Right hindlimb (tissue), 1 donor: ENCODE data around the gene LHX8.
A peak's percentile ranks its signal among the peaks of the same experiment; 100 is the strongest.
"Not testable (repeated sequence)": the region's sequence is repeated elsewhere in the genome, so short reads cannot be mapped to it uniquely, and the experiment has no call there.

ENCODE experiments used
- DNase-seq: peaks from one replicate; pipeline ENCODE4 v3.0.0-alpha.2; 2018

Gene LHX8

DNA sequence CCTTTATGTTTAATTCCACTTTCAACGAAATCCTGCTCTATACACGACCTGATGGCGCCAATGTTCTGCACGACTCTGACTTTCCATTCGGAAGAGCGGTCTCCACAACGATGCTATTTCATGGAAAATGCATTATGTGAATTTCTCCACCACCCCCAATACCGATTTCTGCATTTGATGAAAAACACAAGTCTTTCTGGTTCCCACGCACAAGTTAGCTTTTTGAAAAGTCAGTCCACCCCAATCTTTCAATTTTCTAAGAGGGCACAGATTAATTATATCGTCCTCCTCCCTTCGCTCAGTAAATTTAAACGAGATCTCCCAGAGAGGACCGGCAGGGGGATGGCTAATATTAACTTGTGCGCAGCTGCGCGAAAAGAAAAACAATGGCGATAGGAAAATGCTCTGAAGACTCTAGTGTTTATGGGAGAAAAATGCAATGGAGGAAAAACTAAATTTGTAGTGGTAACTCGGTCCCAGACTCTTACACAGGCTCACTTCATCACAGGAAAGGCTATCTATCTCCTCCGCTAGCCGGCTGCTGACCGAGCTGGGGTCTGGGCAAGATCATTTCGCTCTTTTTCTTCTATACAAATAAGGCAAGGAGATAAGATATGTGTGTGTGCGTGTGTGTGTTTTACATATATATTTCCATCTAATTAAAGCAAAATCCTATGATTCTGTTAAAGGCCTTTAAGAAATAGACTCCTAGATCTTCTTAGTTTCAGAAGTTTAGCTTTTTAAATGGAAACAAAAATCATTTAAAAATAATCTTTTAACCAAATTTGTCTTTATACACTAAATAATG lies 1.2 kb upstream of the LHX8 start:
- peak; percentile 27 for DNase-seq

DNA sequence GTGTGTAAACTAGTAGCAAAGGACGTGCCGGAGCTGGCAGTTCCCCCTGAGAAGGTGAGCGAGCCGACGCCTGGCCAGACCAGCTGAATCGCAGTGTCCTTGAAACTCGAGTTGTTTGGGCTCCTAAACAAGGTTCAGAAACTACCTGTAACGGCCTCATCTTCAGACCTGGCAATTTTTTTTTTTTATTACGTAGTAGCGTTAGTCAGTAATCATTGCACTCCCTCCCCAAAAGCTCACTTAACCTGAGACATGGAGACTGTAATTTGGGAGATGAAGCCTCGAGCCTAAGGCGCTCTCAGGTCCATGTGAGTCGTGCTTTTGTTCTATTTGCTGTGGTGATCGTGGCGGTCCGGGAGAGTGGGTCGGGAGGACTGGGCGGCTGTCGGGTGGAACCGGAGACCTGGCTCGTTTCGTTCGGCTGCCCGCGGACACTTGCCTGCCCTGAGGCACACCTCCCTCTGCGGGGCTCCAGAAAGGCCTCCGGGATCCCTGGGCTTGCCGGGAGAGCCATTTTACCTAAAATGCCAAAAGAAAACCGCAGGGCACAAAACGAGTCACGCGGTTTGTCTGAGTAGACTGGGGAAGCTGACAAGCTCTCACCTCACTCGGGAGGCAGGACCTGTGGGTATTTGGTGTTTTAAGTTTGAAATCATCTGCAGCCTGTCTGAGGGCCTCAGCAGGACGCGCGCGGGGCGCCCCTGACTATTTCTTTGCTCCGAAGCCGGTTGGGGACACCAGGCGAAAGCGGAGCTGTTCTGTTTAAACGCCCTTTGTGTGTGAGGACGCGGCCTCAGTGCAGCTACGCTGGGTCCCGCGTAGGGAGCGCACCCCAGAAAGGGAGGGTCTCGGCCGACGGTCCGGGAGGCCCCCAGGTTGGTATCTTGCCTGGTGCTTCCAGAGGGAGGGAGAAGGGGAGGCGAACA lies 722 bp downstream of the LHX8 start:
- DNase-seq = peak; percentile 43

DNA sequence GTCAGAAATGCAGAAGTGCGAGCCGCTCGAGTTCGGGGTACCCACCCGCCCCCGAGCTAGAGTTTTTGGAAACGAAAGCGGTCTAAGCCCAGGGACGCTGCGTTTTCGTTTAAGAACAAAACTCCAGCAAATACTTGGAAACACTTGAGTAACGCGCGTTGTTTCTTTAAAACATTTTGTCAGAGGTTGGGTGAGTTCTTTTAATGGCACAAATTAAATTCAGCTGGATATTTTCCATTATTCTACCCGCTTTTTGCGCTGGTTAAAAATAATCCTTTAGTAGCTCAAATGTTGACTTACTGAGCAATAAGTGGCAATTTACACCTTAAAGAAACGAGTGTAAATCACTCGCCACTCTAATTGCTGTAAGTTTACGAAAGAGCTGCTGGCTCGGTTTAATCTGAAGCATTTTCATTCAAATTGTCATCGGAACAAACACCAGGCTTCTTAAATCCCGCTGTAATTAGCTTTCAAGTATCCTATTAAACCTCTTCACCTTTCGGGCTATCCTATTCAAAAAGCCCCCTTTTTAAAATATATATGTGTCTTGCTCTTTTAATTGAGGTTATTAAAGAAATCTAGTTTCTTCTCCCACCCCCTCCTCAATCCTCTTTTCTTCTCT lies 1.5 kb downstream of the LHX8 start:
- peak; percentile 21 for DNase-seq

DNA sequence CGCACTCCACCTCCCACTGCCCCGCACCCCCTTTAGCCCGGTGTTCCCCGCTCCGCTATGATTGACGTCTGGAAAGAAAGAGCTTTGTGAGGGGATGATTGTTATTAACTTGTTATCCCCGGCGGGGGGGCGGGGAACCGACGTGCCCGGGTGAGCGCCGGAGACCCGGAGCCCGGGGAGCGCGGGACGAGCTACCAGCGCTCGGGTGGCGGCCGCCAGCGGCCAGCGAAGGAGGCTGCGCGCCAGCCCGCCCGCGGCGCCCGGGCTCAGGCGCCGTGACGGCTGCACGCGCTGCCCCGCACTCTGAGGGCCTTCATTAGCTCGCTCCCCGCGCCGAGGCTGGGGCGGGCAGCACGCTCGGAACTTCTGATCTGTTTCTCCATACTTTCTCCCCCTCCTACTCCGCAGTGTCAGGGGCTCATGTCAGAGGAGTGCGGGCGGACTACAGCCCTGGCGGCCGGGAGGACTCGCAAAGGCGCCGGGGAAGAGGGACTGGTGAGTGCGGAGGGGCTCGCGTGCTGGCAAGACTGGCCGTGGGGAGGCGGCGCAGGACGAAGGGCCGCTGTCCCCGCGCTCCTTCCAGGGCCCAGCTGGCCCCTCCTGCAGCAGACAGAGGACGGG lies 2.1 kb downstream of the LHX8 start:
- DNase-seq = peak; percentile 33

GRCh38 chr1:75136921-75137641 lies 2.9 kb downstream of the LHX8 start:
- peak; percentile 26 for DNase-seq

- DNase-seq = no peak
Measured at GRCh38 chr1:75152092-75152491, 17.9 kb downstream of the LHX8 start.

DNA sequence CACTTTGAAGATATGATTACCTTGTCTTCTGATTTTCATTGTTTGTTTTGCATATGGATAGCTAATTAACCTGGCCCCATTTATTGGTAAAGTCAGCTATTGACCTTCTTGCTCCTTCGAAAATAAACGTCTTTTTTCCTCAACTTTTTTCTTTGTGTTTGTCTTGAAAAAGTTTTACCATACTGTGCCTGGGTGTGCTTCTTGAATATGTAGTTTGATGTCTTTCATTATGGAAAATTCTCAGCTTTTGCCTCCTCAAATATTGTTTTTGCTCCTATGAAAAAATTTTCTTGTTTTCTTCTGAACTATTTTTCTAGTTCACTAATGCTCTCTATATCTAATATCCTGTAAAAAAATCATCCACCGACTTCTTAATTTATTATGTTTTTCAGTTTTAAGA lies 25.0 kb downstream of the LHX8 start:
- DNase-seq = no peak

- DNase-seq = no peak
Measured at GRCh38 chr1:75165264-75165663, 31.1 kb downstream of the LHX8 start.

DNA sequence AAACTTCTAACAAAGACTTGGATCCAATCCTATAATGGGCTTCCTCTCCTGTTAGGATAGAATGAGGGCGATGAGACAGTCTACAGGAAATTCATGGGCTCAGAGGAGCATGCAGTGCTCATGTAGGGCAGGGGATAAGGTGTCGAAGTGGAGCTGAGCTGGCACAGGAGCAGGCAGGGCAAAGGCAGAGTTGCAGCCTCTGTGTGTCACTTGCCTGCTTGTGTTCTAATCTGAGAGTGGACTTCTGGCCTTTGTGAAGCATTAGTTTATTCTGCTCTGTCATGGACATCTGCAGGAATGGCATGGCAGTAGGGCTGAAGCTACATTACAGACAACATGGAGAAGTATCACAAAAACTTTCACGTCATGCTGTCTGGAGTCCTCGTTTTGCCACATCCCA lies 32.6 kb downstream of the LHX8 start:
- no peak for DNase-seq

DNA sequence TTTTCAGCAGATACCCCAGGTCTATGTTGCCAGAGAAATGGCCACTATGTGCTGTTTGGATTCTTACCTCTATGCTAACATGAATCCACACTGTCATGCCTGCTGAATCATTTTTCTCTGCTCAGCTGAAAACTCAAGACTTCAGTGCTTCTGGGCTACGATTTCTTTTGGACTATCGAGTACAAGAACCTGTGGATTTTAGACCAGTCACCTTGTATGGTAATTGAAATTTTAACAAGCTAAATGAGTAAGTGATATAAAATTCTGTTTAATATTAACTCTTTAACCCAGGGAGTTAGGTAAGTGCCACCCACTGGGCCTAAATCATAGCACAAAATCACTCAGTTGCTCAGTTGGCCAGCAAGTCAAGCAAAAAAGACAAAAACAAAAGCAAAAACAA lies 35.8 kb downstream of the LHX8 start:
- DNase-seq = no peak

DNA sequence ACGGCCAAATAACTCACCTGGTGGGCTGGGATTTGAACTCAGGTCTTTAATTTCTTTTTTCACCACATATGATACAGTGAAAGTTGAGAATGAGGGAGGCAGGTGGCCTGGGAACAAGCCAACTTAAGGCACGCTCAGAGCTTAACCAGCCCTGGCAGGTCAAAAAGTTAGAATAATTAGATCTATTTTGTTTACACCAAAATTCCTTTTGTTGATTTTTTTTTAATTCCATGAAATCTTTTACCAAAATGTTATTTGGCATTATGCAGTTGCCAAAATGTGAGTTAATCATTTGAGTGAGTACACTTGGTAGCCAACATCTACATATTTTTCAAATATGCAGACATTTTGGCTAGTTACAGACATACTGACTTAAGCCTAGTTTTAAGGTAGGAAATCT lies 36.8 kb downstream of the LHX8 start:
- DNase-seq = no peak

GRCh38 chr1:75171876-75172275 lies 37.7 kb downstream of the LHX8 start:
- DNase-seq = no peak

- DNase-seq = peak; percentile 56
Measured at GRCh38 chr1:75172556-75172955, 38.4 kb downstream of the LHX8 start.

DNA sequence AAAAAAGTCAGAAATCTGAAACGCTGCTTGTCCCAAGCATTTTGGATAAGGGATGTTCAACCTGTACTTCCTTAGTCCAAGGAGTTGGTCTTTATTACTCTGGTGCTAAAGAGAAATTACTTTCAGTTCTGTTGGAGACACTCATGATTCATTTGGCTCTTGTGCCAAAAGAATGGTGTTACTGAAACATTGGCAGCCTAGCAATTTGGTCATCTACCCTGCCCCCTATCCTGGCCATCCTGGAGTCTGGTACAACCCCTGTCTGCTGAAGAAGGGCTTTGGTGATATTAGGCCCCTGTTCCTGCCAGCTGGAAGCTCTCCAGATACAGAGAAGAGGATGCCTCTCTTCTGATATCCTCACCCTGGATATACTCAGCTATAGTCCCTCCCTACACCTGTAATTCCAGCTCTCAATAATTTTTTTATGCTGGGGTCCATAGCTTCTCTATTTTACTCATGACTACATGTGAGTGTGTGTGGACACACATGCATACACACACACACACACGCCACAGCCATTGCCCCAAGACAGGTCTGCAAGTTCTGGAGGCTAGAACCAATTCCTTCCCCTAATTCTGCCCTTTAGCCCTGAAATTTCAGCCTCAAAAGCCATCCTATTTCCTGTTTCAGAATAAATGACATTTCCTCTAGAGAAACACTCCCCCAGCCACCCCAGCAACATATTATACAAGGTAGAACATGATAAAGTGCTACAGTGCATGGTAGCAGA lies 40.0 kb downstream of the LHX8 start:
- no peak for DNase-seq

DNA sequence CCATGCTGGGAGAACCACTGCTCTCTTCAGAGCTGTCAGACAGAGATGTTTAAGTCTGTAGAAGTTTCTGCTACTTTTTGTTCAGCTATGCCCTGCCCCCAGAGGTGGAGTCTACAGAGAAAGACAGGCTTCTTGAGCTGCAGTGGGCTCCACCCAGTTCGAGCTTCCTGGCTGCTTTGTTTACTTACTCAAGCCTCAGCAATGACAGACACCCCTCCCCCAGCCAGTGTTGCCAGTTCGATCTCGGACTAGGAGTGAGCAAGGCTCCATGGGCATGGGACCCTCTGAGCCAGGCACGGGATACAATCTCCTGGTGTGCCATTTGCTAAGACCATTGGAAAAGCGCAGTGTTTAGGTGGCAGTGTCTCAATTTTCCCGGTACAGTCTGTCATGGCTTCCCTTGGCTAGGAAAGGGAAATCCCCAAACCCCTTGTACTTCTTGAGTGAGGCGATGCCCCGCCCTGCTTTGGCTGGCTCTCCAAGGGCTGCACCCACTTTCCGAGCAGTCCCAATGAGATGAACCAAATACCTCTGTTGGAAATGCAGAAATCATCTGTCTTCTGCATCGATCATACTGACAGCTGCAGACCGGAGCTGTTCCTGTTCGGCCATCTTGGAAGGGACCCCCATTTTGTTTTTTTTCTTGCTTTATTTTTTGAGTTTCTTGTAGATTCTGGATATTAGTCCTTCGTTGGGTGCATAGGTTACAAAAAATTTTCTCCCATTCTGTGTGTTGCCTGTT lies 47.2 kb downstream of the LHX8 start:
- not testable (repeated sequence) for DNase-seq

DNA sequence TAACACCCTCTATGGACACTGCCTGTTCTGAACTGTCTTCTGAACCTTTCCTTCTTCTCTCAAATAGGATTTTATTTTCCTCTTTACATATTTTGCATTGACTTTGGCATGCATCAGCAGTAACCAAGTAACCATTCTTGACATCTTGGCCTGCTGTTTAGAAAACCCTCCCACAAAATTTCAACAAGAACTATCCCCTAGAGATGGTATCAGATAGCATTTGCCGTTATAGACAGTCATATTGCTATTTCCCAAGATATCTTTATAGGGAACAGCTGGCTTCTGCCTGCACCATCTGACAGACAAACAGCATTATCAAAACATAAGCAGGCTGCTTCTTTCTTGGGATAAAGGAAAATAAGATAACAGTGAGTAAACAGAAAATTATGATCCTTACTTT lies 54.7 kb downstream of the LHX8 start:
- no peak for DNase-seq

- no peak for DNase-seq
Measured at GRCh38 chr1:75198163-75198562, 64.0 kb downstream of the LHX8 start.

- DNase-seq = no peak
Measured at GRCh38 chr1:75198761-75199160, 64.6 kb downstream of the LHX8 start.

- DNase-seq = no peak
Measured at GRCh38 chr1:75202751-75203150, 68.6 kb downstream of the LHX8 start.

- no peak for DNase-seq
Measured at GRCh38 chr1:75203415-75204277, 69.5 kb downstream of the LHX8 start.
